Stimulated activated CD4-positive, alpha-beta T cell treated with anti-CD3 and anti-CD28 coated beads, Interleukin-15, amount 100 ng/mL, for 48 hours (primary cell): ENCODE measurements around the gene KRTDAP.
A peak's percentile ranks its signal among the peaks of the same experiment; 100 is the strongest.

ENCODE experiments used
- DNase-seq, 2 donors: peaks; one replicate each; pipeline ENCODE4 v3.0.0-alpha.2; 2020; ENCODE audit warnings: low read depth in 2 of 2

The KRTDAP gene, protein sequence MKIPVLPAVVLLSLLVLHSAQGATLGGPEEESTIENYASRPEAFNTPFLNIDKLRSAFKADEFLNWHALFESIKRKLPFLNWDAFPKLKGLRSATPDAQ

DNA sequence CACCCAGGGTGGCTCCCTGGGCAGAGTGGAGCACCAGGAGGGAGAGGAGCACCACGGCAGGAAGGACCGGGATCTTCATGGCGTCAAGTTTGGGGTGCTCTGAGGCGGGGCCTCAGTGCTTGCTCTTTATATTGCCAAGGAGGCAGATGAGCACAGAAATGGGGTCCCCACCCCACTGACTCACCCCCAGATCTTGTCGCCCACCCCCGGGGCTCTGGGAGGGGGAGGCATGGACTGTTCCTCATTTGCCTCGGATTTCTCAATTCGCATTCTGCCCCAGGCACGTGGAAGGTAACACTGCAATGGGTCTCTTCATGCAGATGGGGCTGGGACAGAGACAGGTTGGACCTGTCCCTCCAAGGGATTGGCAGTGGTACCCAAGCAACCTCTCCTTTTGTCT, at the start of gene KRTDAP:
Gene KRTDAP, minus strand, starts transcription at position 101 of the 400 bp plus-strand sequence. Its CDS starts 22 bp downstream, at position 79.
- no peak for DNase-seq

DNA sequence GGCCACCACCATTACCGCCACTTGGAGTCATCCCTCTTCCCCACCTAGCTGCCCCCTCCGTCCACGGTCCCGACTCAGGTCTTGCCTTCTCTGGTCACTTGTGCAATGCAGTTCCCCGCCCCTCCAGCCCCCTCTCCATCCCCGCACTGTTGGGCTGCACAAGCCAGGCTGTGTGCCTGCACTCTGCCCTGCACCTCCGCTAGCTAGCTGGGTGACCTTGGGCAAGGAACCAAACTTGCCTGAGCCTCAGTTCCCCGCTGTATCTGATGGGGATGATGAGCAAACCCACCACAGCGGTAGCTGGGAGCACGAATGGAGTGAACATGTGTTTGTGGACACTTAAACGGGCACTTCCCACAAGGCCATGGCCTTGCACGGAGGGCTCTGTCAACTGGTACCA, 49.6 kb upstream of the KRTDAP start:
- no peak for DNase-seq

DNA sequence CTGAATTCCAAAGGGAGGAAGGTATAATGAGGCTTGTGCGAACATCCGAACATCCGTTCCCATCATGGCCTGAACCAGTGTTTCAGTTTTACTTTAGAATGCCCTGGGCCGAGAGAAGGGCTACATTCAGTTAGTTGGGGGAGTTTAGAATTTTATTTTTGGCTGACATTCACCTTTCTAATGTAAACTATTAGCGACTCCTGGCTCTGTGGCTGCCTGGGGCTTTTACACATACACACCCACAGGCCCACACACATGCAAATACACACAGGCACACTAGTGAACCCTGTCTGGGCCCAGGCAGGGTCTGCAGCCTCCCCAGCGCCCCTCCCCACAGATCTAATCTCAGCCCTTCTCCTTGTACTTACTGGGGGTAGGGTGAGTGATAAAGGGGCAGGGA, 49.0 kb upstream of the KRTDAP start:
- no peak for DNase-seq

DNA sequence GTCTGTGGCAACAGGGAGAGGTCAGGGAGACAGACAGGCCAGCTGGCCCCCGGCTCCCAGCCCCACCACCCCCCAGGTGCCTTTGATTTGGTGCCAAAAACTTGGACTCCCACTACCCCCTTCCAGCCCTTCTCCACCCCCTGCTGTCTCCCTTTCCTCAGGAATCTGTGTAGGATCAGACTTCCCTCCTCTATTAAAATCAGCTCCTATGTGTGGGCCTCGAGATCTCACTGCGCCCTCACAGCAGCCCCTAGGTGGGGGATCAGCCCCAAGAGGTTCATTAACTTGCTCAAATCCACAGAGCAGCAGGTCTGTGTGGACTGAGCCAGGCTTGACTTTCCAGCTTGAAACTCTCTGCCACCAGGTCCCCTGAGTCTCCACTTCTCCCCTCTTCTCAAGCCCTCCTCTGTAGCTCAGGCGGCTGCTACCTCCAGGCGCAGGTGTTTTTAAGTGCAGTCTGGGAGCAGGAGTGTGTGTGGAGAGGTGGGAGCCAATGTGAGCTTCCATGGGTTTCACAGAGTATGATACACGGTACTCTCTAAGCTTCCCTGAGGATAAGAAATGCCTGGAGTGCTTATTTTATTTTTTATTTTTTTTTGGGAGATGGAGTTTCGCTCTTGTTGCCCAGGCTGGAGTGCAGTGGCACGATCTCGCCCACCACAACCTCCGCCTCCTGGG, 44.7 kb upstream of the KRTDAP start:
- DNase-seq: no peak

DNA sequence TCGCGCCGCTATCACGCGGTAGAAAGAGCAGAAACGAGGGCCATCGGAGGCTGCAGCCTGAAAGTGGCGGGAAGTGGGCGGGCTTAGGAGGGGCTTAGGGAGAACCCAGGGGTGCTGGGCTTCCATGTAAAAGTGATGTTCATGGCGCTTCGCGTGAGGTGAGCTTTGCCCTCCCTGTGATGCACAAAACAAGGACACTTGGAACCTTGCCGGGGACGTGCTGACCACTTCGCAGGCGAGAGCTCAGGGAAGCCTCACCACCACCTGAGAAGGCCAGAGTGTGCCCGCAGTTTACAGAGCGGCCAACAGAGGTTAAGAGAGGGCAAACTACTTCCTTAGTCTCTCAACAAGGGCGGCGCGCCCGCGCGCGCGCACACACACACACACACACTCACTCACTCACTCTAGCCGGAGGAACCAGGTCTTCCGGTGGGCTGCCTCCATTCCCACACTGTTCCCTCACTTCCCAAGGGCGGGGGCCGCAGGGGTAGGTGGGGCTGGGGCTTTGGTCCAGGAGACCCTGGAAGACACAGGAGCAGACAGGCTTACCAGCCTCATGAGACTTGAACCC, 43.6 kb upstream of the KRTDAP start:
- DNase-seq: peak in 1 of 2 donors; percentile 22

DNA sequence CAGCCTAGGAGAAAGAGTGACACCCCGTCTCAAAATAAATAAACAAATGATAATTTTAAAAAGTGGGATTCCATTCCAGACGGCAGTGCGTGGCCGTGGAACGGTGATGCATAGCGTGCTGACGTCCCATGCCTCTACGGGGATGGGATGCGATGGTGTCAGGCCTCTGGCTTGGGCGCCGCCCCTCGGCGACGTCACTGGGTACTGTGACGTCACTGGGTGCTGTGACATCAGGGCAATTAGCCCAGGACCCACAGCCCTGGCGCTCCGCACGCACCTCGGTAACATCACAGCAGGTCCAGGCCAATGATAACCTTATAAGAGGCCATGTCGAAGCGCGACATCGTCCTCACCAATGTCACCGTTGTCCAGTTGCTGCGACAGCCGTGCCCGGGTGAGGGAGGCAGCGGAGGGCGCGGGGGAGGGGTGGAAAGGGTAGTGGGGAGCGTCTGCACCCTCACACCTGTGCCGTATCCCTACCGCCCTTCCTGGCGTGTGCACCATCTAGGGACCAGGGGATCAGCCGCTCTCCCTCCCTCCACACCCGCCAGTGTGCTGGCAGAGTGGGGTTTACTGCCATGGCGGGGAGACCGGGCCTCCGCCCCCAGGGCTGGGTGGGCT, 43.0 kb upstream of the KRTDAP start, which contains the start of gene GAPDHS:
Gene GAPDHS, plus strand, starts transcription at position 256 of the 621 bp plus-strand sequence. Its CDS starts 72 bp downstream, at position 328.
- DNase-seq: no peak

DNA sequence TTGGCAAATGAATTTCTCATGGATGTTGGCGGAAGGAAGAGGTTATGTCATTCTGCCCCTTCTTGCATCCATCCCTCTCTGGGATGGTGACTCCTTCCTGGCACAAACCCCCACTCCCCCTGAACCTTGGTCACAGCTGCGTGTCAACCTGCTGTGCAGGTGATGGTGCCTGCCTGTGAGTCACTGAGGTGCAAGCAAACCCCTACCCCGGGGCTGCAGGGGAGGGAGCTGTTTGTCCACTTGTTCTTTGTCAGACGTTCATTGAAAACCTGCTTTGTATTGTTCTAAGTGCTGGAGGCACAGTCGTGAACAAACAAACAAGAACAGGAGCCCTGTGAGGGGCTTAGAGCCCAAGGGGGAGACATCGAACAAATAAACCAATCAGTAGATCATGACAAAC, 41.0 kb upstream of the KRTDAP start:
- no peak for DNase-seq

DNA sequence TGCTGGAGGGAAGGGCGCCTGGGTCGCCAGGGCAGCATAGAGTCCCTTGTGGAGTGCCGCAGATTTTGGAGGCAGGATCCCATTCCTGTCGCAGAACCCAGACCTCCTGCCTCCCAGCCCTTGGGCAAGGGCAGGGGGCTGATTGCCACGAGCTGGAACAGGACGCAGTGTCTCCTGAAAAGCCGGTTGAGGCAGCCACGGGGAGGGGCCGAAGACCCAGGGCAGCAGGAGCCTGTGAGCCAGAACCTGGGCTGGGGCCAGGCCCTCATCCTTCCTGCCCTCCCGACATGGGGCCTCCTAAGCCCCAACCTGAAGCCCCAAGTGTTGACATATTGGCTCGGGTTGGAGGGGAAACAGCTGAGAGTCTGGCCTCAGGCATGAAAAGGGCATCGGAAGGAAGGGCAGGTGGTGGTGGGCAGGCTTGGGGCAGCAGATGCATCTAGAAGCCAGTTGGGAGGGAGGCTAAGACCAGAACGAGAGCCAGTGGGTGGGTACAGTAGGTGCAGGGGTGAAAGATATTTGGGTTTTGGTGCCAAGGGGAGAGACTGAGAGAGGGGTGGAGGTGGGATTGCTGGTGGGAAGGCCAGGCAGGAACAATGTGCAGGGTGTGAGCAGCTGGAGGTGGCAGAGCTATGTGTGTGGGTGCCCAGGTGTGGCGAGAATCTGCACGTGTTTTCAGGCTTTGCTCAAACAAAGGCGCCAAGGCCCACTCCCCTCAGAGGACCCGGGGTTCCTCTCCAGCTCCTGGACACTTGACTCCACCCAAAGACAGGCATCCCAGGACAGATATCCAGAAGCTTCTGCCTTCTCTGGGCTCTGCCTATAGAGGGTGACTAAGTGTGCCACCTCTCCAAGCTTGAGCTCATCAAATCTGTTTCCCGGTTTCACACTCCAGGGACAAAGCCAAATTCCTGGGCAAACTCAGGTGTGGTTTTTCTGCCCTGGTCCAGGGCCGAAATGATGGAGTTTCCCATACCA, 39.3 kb upstream of the KRTDAP start:
- DNase-seq: no peak

DNA sequence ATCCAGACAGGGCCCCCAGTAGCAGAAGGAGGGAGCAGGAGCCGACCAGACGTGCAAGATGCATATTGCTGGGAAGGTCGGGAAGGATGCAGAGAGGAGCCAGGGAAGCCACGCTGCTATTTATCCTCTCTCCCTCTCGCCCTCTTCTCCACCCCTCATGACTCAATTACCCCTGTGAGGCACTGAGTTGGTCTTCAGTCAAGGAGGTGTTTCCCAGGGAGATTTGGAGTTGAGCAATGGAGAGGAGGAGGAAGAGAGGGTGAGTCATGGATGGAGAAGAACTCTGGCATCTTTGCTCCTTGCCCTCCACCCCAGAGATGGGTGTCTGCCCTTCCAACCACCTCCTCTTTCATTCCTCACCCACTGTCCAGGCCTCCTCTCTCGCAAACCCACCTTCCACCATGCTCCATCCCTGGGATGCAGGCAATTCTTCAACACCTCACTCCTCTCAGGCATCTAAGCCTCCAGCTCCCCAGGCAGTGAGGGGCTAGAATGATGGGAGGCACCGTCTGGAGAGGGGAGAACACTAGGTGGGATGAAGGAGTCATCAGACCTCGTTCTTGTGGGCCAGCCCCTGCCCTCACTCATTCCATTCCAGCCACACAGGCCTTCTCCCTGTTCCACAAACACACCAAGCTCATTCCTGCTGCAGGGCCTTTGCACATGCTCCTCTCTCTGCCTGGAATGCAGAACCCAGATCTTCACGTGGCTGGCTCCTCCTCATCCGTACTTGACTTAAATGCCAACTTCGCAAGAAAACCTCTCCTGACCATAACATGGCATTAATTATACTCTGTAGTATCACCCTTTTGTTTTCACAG, 38.2 kb upstream of the KRTDAP start, which contains the start of gene SBSN:
Gene SBSN, minus strand, starts transcription at position 94 of the 821 bp plus-strand sequence. Its CDS starts 30 bp downstream, at position 64.
- DNase-seq: no peak

DNA sequence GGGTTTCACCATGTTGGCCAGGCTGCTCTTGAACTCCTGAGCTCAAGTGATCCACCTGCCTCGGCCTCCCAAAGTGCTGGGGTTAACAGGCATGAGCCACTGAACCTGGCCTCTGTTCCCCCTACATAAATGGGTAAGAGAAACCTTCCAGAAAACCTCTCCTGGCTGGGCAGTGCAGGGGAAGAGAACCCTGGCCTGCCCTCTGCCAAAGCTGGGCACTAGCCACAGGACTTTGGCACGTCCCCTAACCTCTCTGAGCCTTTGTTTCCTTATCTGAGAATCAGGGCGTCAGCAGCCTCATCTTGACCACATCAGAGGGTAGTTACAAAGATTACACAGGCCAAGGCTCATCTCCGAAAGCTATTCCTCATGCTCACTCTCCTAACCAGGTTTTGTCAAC, 35.6 kb upstream of the KRTDAP start:
- no peak for DNase-seq

DNA sequence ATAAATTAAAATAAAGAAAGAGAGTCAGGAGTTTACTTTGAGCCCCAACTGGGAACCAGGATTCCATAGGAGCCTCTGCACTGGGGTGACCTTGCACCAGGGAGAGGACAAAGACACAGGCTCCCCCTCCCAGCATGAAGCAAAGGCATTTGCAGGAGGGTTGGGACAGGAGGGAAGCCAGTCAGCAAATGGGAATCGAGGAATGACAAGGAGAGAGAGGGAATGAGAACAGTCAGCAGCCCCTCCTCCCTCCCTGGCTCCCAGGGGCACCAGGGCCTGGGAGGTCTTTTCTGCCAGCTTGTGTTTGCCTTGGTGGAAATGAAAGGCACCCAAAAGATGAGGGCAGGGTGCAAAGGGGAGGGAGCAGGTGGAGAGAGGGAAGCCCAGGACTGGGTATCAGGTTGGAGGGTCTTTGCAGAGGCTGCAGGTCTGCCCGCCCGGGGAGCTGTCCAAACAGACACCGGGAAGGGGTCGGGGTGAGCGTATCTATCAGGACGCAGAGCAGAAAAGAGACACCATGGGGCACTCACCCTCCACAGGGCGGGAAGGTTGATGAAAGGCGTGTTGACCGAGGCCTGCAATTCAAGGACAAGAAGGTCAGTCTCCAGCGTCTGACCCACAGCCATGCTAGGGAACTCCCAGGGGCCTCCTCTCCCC, 34.0 kb upstream of the KRTDAP start:
- DNase-seq: no peak

DNA sequence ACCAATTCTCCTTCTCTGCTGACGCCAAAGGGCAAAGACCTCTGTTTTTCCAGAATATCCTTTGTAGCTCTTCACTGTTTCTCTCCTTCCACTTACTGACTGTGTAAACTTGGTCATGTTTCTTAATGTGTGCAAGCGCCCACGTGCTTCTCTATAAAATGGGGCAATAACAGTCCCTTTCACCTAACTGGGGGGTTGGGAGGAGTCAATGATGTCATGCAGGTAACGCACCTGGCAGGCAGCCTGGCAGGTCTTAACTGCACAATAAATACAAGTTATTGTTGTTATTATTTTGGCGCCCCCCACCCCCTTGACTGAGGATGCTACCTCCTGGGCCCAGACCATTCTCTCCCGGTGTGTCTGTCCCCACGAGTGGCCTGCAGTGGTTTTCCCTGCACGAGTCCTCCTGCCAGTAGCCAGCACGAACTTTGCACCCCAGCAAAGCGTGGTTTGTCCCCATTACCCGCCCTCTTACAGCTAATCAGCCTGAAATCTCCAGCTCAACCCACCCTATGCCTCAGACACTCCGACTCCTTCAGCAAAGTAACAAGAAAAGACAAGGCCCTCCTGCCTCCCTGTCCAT, 32.6 kb upstream of the KRTDAP start:
- DNase-seq: no peak

DNA sequence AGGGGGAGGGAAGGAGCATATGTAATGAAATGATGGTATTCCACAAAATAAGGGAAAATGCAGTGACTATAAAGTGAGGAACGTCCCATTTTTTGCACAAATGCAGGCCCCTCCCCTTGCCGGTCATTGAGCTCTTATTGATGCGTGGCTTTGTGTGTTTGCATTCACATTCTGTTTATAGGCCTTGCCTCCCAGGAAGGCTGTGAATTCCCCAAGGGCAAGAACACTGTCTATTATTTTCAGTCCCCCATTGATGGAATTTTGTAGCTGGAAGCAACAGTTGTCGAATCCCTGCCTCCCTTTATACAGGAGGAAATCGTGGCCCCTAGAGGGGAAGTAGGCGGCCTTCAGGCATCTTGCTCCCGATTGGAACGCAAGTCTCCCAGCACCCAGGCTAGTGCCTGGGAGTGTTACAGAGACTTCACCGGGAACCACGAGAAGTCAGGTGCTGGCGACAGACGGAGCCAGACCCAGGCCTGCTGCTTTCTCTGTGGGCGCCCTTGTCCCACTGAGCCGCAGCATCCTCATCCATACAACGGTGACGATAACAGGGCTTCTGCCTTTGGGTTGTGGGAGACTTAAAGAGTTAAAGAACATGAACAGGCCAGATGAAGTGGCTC, 31.0 kb upstream of the KRTDAP start:
- no peak for DNase-seq

DNA sequence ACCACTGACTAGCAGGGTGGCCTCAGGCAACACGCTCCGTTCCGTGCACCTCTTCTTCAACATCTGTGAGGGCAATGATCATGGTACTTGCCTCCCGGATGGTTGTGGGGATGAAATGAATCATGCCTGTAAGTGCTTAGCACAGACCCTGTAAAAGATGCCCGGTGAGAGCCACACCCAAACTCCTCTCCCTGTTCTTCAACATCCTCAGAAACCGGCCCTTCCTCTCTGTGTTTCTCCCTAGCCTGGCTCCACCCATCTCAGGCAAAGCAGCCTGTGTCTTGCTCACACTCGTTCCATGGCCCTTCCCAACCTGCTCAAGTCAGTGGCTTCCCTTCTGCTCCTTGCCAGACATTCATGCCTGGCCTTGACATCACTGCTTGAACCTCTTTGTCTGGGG, 29.0 kb upstream of the KRTDAP start:
- DNase-seq: no peak

DNA sequence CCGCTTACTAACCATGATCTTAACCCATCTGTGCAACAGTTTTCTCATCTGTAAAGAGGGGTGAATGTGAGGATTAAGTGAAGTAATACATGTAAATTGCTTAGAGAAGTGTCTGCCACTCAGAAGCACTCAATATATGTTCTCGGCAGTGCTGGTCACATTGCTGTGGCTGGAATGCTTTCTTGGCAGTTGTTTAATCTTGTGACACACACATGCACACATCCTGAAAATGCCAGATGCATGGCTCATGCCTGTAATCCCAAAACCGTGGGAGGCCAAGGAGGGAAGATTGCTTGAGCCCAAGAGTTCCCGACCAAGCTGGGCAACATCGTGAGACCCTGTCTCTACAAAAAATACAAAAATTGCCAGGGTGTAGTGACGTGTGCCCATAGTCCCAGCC, 28.0 kb upstream of the KRTDAP start:
- no peak for DNase-seq

DNA sequence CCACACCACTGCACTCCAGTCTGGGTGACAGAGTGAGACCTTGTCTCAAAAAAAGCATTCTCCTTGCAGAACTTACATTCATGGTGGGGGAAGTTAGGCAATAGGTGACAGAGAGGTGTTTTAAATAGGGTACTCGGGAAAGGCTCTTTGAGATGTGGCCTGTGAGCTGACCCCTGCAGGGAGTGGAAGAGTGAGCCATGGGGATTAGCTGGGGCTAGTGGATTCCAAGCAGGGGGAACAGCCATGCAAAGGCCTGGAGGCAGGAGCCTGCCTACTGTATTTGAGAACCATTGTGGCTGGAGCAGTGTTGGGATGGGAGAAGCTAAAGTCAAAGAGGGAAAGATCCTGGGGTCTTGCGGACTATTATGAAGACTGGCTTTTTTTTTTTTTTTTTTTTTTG, 27.1 kb upstream of the KRTDAP start:
- DNase-seq: no peak

DNA sequence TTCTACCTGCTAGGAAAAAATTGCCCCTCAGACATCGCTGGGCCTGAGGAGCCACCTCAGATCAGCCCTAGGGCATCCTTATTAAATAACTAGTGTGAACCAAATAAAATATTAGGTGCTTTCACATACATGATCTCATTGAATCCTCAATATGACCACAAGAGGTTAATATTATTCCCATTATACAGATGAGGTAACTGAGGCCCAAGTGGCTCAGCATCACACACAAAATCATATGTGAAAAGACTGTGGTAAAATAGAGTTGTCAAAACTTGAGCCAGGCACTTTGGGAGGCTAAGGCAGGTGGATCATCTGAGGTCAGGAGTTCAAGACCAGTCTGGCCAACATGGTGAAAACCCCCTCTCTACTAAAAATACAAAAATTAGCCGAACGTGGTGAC, 26.0 kb upstream of the KRTDAP start:
- DNase-seq: no peak

DNA sequence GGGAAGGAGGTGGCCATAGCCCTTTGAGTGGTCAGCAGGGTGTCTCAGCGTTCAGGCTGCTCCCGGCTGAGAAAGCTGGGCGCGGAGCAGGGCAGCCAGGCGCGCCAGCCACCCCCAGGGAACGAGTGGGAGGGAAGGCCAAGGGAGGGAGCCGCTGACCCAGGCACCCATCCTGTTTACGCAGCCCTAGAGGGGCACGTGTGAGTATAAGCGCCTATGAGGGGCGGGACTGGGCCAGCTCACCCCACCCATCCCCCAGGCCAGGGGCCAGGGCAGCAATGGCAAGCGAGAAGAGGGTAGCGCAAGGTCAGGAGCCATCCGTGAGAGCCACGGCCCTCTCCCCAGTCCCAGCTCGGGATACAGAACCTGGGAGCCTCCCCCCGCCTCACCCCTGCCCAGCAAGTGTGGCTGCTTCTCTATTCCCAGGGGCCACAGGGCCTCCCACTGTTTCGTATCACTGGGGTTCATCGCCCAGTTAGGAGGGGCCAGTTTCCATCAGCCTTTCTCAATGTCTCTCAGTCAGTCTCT, 24.1 kb upstream of the KRTDAP start:
- DNase-seq: no peak

DNA sequence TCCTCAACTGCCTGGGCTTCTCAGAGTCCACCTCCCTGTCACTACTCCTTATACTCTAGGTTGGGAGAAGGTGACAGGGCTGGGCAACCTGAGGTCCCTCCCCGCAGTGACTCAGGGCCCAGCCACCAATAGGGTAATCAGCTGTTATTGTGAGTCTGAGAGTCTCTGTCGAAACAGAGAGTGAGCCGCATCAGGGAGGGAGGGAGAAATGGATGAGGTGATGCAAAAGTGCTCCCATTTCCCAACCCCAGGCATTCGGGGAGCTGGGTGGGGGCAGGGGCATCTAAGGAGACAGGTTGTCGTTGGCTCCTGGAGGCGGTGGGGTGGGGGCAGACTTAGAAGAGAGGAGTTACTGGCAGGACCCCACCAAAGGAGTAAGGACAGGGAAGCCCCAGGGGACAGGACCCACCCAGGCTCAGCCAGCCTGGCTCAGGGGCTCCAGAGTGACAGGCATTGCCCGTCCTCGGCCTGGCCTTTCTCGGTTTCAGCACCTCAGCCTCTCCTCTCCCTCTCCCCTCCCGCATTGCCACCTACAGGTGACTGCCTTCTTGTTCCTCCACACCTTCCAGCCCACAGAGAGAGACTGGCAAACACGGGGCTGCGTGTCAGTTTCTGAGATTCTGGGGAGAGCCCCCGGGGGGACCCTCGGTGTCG, 23.5 kb upstream of the KRTDAP start, which contains the start of gene DMKN:
Gene DMKN, minus strand, starts transcription at position 22 of the 654 bp plus-strand sequence. CDS start 174 bp downstream, outside the sequence.
- DNase-seq: no peak
